Naive thymus-derived CD4-positive, alpha-beta T cell (primary cell): Measurements from ENCODE around the gene GDI2. TPM values are rescaled to one million over a fixed set of nuclear protein-coding genes. Genes with fewer than 3 reads are reported as not detected.
"Not testable (repeated sequence)": the region's sequence is repeated elsewhere in the genome, so short reads cannot be mapped to it uniquely, and the experiment has no call there.

Source experiments
- ATAC-seq: fragments of 150-1000 bp; cut with Tn5 transposase; 2 replicates; pipeline ENCODE4 v1.10.0; 2021; ENCODE audit warnings: mild to moderate bottlenecking, moderate library complexity
- CTCF ChIA-PET: fragments of 350-600 bp; sonication (Branson Sonifier 250); formaldehyde crosslinking; loops from one replicate; lab custom pipeline; 2021; ENCODE audit warnings: antibody characterized with exemption; lab: Charles Lee
- POLR2A ChIA-PET: fragments of 350-600 bp; sonication (Branson Sonifier 250); formaldehyde crosslinking; loops from one replicate; lab custom pipeline; 2021; ENCODE audit warnings: antibody characterized with exemption, inconsistent platforms; lab: Charles Lee
- DNase-seq, 9 donors: peaks; one replicate each; pipeline versions ENCODE4 v3.0.0 to v3.0.0-alpha.2; 2020 to 2022; ENCODE audit warnings: mixed read lengths in 1 of 9
- H3K27ac ChIP-seq: one replicate; pipeline ENCODE4 v1.7.0; 2013; ENCODE audit warnings: mild to moderate bottlenecking, low read depth, low read length, moderate library complexity
- H3K27me3 ChIP-seq, 2 donors: one replicate each; pipeline ENCODE4 v1.7.0; 2013; ENCODE audit warnings: low read length in 2 of 2, mild to moderate bottlenecking in 2 of 2, moderate library complexity in 2 of 2; ENCODE audit not compliant: control insufficient read depth in 2 of 2, insufficient read depth in 2 of 2
- H3K36me3 ChIP-seq, 3 experiments: 1 replicate in 2 of 3; 2 replicates in 1 of 3; pipeline ENCODE4 v1.7.0; 2013; ENCODE audit warnings: low read length in 3 of 3, mild to moderate bottlenecking in 3 of 3, moderate library complexity in 1 of 3; ENCODE audit not compliant: insufficient read depth in 3 of 3, control insufficient read depth in 2 of 3
- H3K4me1 ChIP-seq, 2 donors: one replicate each; pipeline ENCODE4 v1.7.0; 2013; ENCODE audit warnings: low read length in 2 of 2, mild to moderate bottlenecking in 2 of 2, moderate library complexity in 1 of 2; ENCODE audit not compliant: control insufficient read depth in 2 of 2, insufficient read depth in 2 of 2
- H3K4me3 ChIP-seq: 2 replicates; pipeline ENCODE4 v1.7.0; 2013; ENCODE audit warnings: mild to moderate bottlenecking, low read length
- H3K9me3 ChIP-seq, 3 experiments: 1 replicate in 2 of 3; 2 replicates in 1 of 3; pipeline ENCODE4 v1.7.0; 2013; ENCODE audit warnings: low read length in 3 of 3; ENCODE audit not compliant: control insufficient read depth in 2 of 3
- H3K27ac Mint-ChIP-seq, 9 donors: one replicate each; pipeline ENCODE4 v1.8.0; 2020 to 2022; ENCODE audit warnings: mixed read lengths in 9 of 9, mild to moderate bottlenecking in 8 of 9, moderate library complexity in 5 of 9, inconsistent platforms in 2 of 9
- H3K27me3 Mint-ChIP-seq, 5 donors: one replicate each; pipeline ENCODE4 v1.8.0; 2021 to 2022; ENCODE audit warnings: mixed read lengths in 5 of 5, mild to moderate bottlenecking in 1 of 5
- H3K36me3 Mint-ChIP-seq, 5 donors: one replicate each; pipeline ENCODE4 v1.8.0; 2020 to 2022; ENCODE audit warnings: mixed read lengths in 5 of 5, mild to moderate bottlenecking in 3 of 5, inconsistent platforms in 1 of 5
- H3K4me1 Mint-ChIP-seq, 7 donors: one replicate each; pipeline ENCODE4 v1.8.0; 2020 to 2022; ENCODE audit warnings: mixed read lengths in 7 of 7, mild to moderate bottlenecking in 3 of 7, inconsistent platforms in 1 of 7
- H3K4me3 Mint-ChIP-seq, 10 donors: one replicate each; pipeline ENCODE4 v1.8.0; 2020 to 2022; ENCODE audit warnings: mild to moderate bottlenecking in 10 of 10, mixed read lengths in 10 of 10, moderate library complexity in 6 of 10, inconsistent platforms in 2 of 10
- H3K9me3 Mint-ChIP-seq, 11 donors: one replicate each; pipeline ENCODE4 v1.8.0; 2020 to 2022; ENCODE audit warnings: mixed read lengths in 11 of 11, mild to moderate bottlenecking in 4 of 11, inconsistent platforms in 1 of 11, moderate library complexity in 1 of 11
- intact Hi-C, 2 donors: fragments of 100-400 bp; cut with micrococcal nuclease; formaldehyde crosslinking; loops; one replicate each; pipeline ENCODE4 v1.15.1; 2023
- polyA plus RNA-seq, 2 donors: library from polyadenylated mRNA; unstranded; fragments of 300-500 nt; fragmentation: Illumina TruSeq; gene quantifications; one replicate each; pipeline ENCODE4 v1.2.3, GENCODE V29; 2021
- total RNA-seq, 6 experiments: library from RNA in 5 of 6; stranded (reverse) in 5 of 6; gene quantifications; 1 replicate in 5 of 6; 2 replicates in 1 of 6; pipeline ENCODE4 v1.2.3 and lab custom pipeline; 2021 to 2026

Gene GDI2
- total and polyA plus RNA-seq, 7 experiments from 2014 or later = 85.3 to 236 (median 130) TPM

DNA sequence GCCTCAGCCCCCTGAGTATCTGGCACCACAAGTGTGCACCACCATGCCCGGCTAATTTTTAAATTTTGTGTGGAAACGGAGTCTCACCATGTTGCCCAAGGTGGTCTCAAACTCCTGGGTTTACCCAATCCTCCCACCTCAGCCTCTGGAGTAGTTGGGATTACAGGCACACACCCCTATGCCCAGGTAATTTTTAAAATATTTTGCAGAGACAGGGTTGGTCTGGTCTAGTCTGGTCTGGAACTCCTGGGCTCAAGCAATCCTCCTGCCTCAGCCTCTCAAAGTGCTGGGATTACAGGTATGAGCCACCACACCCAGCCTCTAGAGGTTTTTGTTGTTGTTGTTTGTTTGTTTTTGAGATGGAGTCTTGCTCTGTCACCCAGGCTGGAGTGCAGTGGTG lies 22.9 kb upstream of the GDI2 start:
- H3K36me3 Mint-ChIP-seq = not testable (repeated sequence)

GRCh38 chr10:5835446-5836095 lies 22.3 kb upstream of the GDI2 start:
- Mint-ChIP-seq H3K4me1 (no peaks in the 10 kb centered on the region), H3K27ac (peak overlapping the region in 1 of 9 donors; percentile 9), H3K27me3 (peaks cover 0 to 5% (median 0%) of the 10 kb centered on the region in 5 donors), H3K4me3 (no peak overlapping the region), H3K36me3 (no peaks in the 10 kb centered on the region), H3K9me3 (no peaks in the 10 kb centered on the region)
- Histone ChIP-seq H3K27ac (no peak overlapping the region), H3K9me3 (no peaks in the 10 kb centered on the region), H3K4me1 (no peaks in the 10 kb centered on the region), H3K36me3 (no peaks in the 10 kb centered on the region), H3K27me3 (no peaks in the 10 kb centered on the region), H3K4me3 (no peak overlapping the region)
- intact Hi-C loops = no loop called here
- CTCF ChIA-PET = no interaction called here
- POLR2A ChIA-PET = no interaction called here
- ATAC-seq = no peak
- no peak for DNase-seq

More for the DNA sequence above, 22.9 kb upstream of the GDI2 start:
- intact Hi-C loops, H3K4me1 ChIP-seq, H3K9me3 ChIP-seq, H3K27ac ChIP-seq, H3K9me3 Mint-ChIP-seq, H3K27me3 ChIP-seq, ATAC-seq, POLR2A ChIA-PET, H3K4me3 ChIP-seq, DNase-seq, H3K36me3 ChIP-seq, H3K4me3 Mint-ChIP-seq, H3K27me3 Mint-ChIP-seq, H3K27ac Mint-ChIP-seq, H3K4me1 Mint-ChIP-seq: not testable (repeated sequence)
- CTCF ChIA-PET = interaction anchor here (0.7 kb wide), 1 partner anchor 152 kb away, joined by 3 read pairs; no protein-coding TSS in a partner anchor

DNA sequence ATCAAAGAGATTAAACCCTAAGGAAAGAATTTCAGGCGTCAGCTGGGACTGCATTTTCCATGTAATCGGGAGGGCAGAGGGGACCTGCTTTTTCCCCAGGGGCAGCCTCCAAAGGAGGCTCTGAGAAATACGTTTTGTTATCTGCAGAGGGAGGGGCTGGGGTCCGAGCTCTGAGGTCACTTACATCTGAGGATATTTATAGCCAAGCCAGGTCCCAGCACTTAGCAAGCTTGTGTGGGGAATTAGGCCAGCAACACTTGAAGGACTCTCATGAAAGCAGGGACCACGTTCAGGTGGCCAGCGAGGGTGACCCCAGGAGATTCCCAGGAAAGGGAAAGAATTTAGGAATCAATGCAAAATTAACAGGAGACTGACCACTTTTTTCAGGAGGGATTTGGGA lies 20.6 kb upstream of the GDI2 start:
- H3K4me1 ChIP-seq = no peaks in the 10 kb centered on the region
- Mint-ChIP-seq H3K27ac (no peak overlapping the region), H3K4me1 (no peaks in the 10 kb centered on the region), H3K4me3 (no peak overlapping the region), H3K36me3 (no peaks in the 10 kb centered on the region), H3K9me3 (no peaks in the 10 kb centered on the region), H3K27me3 (peaks cover 0 to 2% (median 0%) of the 10 kb centered on the region in 5 donors)
- intact Hi-C loops = no loop called here
- ATAC-seq (no peak), DNase-seq (no peak)
- no peaks in the 10 kb centered on the region for H3K9me3 ChIP-seq
- H3K36me3 ChIP-seq = no peaks in the 10 kb centered on the region
- CTCF ChIA-PET = no interaction called here
- H3K27me3 ChIP-seq = no peaks in the 10 kb centered on the region
- H3K4me3 ChIP-seq = no peak overlapping the region
- H3K27ac ChIP-seq = no peak overlapping the region
- POLR2A ChIA-PET = no interaction called here

DNA sequence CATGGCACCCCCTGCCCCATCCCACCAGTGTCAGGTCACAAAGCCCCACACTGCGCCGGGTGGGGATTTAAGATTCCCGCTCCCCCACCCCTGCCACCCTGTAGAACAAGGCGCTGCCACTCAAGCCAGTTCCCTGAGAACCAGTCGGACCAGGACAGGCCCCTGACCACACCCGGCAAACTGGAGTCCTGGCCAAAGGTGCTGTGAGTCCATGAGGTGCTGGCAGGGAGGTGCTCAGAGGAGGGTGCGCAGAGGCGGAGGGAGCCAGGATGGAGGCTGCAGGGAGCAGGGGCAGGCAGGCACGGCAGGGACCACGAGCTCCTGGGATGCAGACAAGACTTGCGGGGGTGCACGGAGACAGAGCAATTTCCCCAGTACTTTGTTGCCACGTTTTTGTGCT lies 19.7 kb upstream of the GDI2 start:
- ATAC-seq (no peak), DNase-seq (no peak)
- H3K36me3 Mint-ChIP-seq = no peaks in the 10 kb centered on the region
- peaks cover 0 to 2% (median 0%) of the 10 kb centered on the region in 5 donors for H3K27me3 Mint-ChIP-seq
- Histone ChIP-seq H3K4me3 (no peak overlapping the region), H3K27me3 (no peaks in the 10 kb centered on the region), H3K4me1 (no peaks in the 10 kb centered on the region), H3K27ac (no peak overlapping the region), H3K9me3 (no peaks in the 10 kb centered on the region), H3K36me3 (no peaks in the 10 kb centered on the region)
- intact Hi-C loops = no loop called here
- H3K4me1 Mint-ChIP-seq = no peaks in the 10 kb centered on the region
- H3K4me3 Mint-ChIP-seq = no peak overlapping the region
- ChIA-PET POLR2A (no interaction called here), CTCF (no interaction called here)
- H3K9me3 Mint-ChIP-seq = no peaks in the 10 kb centered on the region
- H3K27ac Mint-ChIP-seq = no peak overlapping the region

DNA sequence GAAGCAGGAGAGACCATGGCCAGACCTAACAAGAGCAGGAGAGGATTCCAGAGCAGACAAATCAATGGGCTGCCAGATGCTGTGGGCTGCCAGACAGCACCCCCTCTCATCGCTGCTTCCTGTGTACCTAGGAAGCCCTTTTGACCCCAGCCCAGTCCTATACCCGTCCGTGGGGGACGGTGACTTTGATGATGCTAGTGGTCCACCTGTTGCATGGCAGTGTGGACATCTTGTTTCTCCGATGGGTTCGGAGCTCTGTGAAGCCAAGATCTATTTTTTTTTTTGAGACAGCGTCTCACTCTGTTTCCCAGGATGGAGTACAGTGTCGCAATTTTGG lies 18.2 kb upstream of the GDI2 start:
- H3K27ac Mint-ChIP-seq = no peak overlapping the region
- H3K9me3 Mint-ChIP-seq = no peaks in the 10 kb centered on the region
- H3K9me3 ChIP-seq = no peaks in the 10 kb centered on the region
- intact Hi-C loops = no loop called here
- ChIA-PET POLR2A (no interaction called here), CTCF (no interaction called here)
- no peaks in the 10 kb centered on the region for H3K4me1 ChIP-seq
- H3K4me1 Mint-ChIP-seq = no peaks in the 10 kb centered on the region
- no peak overlapping the region for H3K4me3 ChIP-seq
- no peaks in the 10 kb centered on the region for H3K36me3 ChIP-seq
- no peak for DNase-seq
- H3K4me3 Mint-ChIP-seq = no peak overlapping the region
- no peak for ATAC-seq
- no peak overlapping the region for H3K27ac ChIP-seq
- no peaks in the 10 kb centered on the region for H3K27me3 ChIP-seq
- H3K36me3 Mint-ChIP-seq = no peaks in the 10 kb centered on the region
- H3K27me3 Mint-ChIP-seq = peaks cover 0 to 2% (median 0%) of the 10 kb centered on the region in 5 donors

- POLR2A ChIA-PET = no interaction called here
Measured at GRCh38 chr10:5830629-5831445, 17.6 kb upstream of the GDI2 start.

GRCh38 chr10:5829267-5829666 lies 16.0 kb upstream of the GDI2 start:
- H3K9me3 Mint-ChIP-seq = no peaks in the 10 kb centered on the region
- ChIA-PET POLR2A (no interaction called here), CTCF (no interaction called here)
- no peaks in the 10 kb centered on the region for H3K27me3 Mint-ChIP-seq
- Histone ChIP-seq H3K27me3 (no peaks in the 10 kb centered on the region), H3K4me3 (no peak overlapping the region), H3K27ac (no peak overlapping the region), H3K9me3 (no peaks in the 10 kb centered on the region), H3K4me1 (no peaks in the 10 kb centered on the region), H3K36me3 (no peaks in the 10 kb centered on the region)
- no peak for ATAC-seq
- H3K27ac Mint-ChIP-seq = no peak overlapping the region
- DNase-seq = no peak
- intact Hi-C loops = no loop called here
- no peaks in the 10 kb centered on the region for H3K36me3 Mint-ChIP-seq
- no peak overlapping the region for H3K4me3 Mint-ChIP-seq
- H3K4me1 Mint-ChIP-seq = no peaks in the 10 kb centered on the region

More at GRCh38 chr10:5830629-5831445, 17.6 kb upstream of the GDI2 start:
- no peak for DNase-seq
- no peaks in the 10 kb centered on the region for H3K9me3 ChIP-seq
- H3K27ac ChIP-seq = no peak overlapping the region
- Mint-ChIP-seq H3K4me1 (no peaks in the 10 kb centered on the region), H3K9me3 (no peaks in the 10 kb centered on the region), H3K36me3 (no peaks in the 10 kb centered on the region), H3K27ac (no peak overlapping the region), H3K27me3 (peaks cover 0 to 2% (median 0%) of the 10 kb centered on the region in 5 donors), H3K4me3 (no peak overlapping the region)
- no peak for ATAC-seq
- no peak overlapping the region for H3K4me3 ChIP-seq
- no peaks in the 10 kb centered on the region for H3K4me1 ChIP-seq
- CTCF ChIA-PET = interaction anchor here (0.6 kb wide), 1 partner anchor 8 kb away, joined by 3 read pairs; no protein-coding TSS in a partner anchor
- no peaks in the 10 kb centered on the region for H3K36me3 ChIP-seq
- intact Hi-C loops = no loop called here
- H3K27me3 ChIP-seq = no peaks in the 10 kb centered on the region
